ENCODE results near the gene RGS17. TPM values are rescaled to one million over a fixed set of nuclear protein-coding genes. Genes with fewer than 3 reads are reported as not detected.
"Not testable (repeated sequence)": the region's sequence is repeated elsewhere in the genome, so short reads cannot be mapped to it uniquely, and the experiment has no call there.

Gene RGS17
- total RNA-seq, 1 experiment from 2014 or later = 3.8 TPM

- not testable (repeated sequence) for H3K27me3 ChIP-seq (ENCODE audit: control insufficient read depth, insufficient read depth, low read length); H3K36me3 ChIP-seq (replicated peaks; ENCODE audit: control insufficient read depth, insufficient read depth, low read length); DNase-seq; H3K4me3 ChIP-seq (ENCODE audit: insufficient read depth, low read depth, low read length)
Observed at GRCh38 chr6:152966168-152966894, 164.8 kb downstream of the RGS17 start.

- Histone ChIP-seq H3K27me3 (ENCODE audit: control insufficient read depth, insufficient read depth, low read length) (no peaks in the 10 kb centered on the region), H3K36me3 (replicated peaks; ENCODE audit: control insufficient read depth, insufficient read depth, low read length) (no peaks in the 10 kb centered on the region), H3K4me3 (ENCODE audit: insufficient read depth, low read depth, low read length) (no peak overlapping the region)
- DNase-seq = no peak
Observed at GRCh38 chr6:152959333-152959732, 171.7 kb downstream of the RGS17 start.

DNA sequence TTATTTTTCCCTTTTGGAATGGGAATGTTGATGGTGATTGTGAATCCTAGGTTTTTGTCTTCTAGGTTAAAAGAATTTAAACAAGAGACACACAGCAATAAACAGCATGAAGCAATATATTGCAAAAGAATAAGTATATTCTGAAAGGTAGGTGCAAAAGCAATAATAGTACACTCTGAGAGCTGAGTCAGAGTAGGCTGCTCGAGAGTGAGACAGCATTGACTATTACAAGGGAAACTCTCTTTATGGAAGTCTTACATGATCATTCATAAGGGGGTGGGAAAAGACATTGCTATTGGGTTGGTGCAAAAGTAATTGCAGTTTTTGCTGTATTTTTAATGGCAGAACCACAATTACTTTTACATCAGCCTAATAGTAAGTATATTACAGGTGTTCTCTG, 173.3 kb downstream of the RGS17 start:
- Histone ChIP-seq H3K4me3 (ENCODE audit: insufficient read depth, low read depth, low read length) (no peak overlapping the region), H3K36me3 (replicated peaks; ENCODE audit: control insufficient read depth, insufficient read depth, low read length) (no peaks in the 10 kb centered on the region)
- DNase-seq = no peak

More for the DNA sequence above, 173.3 kb downstream of the RGS17 start:
- H3K27me3 ChIP-seq (ENCODE audit: control insufficient read depth, insufficient read depth, low read length) = no peaks in the 10 kb centered on the region

Other genes with a start within 250 kb of the RGS17 start
- gene FBXO5, start 148.2 kb downstream of the RGS17 start, total RNA-seq (2014; rRNA removed; shearing (Covaris generic)) = 52.1 and 67.4 TPM in 2 replicates
- gene MTRF1L, start 128.6 kb downstream of the RGS17 start, total RNA-seq (2014; rRNA removed; shearing (Covaris generic)) = 8.2 and 11.7 TPM in 2 replicates